H1 (cell line): ENCODE data around the gene EIPR1.

ENCODE experiments used
- BACH1 ChIP-seq: IDR thresholded peaks from 2 replicates; pipeline ENCODE4 v1.6.1; 2012; ENCODE audit warnings: low read length, improper control_type of control experiment
- CEBPB ChIP-seq: IDR thresholded peaks from 2 replicates; pipeline ENCODE4 v1.6.1; 2012; ENCODE audit warnings: low read depth, low read length
- CREB1 ChIP-seq: IDR thresholded peaks from 2 replicates; pipeline ENCODE4 v1.6.1; 2012; ENCODE audit warnings: inconsistent platforms
- EZH2 ChIP-seq: fragments of 200-600 bp; sonication (generic); IDR thresholded peaks from 2 replicates; pipeline ENCODE4 v1.7.1; 2012; ENCODE audit warnings: low read depth, mild to moderate bottlenecking, moderate library complexity, low read length, inconsistent platforms; ENCODE audit not compliant: severe bottlenecking
- RXRA ChIP-seq: IDR thresholded peaks from 2 replicates; pipeline ENCODE4 v1.6.1; 2011; ENCODE audit warnings: low read depth, mild to moderate bottlenecking, low read length, moderate library complexity; ENCODE audit not compliant: insufficient read depth
- SP1 ChIP-seq: IDR thresholded peaks from 2 replicates; pipeline ENCODE4 v1.6.1; 2011; ENCODE audit warnings: low read depth, low read length
- SRF ChIP-seq: IDR thresholded peaks from 2 replicates; pipeline ENCODE4 v1.6.1; 2011; ENCODE audit warnings: mild to moderate bottlenecking, low read depth, low read length, moderate library complexity
- TAF1 ChIP-seq: IDR thresholded peaks from 2 replicates; pipeline ENCODE4 v1.6.1; 2011; ENCODE audit warnings: mild to moderate bottlenecking, low read depth, low read length
- TEAD4 ChIP-seq: IDR thresholded peaks from 2 replicates; pipeline ENCODE4 v1.6.1; 2012; ENCODE audit warnings: low read depth, low read length, inconsistent platforms, mixed read lengths
- TF ChIP-seq, protein P1 (sequence below), 3 experiments: IDR thresholded peaks; 1 replicate in 2 of 3; 2 replicates in 1 of 3; pipeline versions ENCODE4 v1.5.1 to v1.6.1; 2011; ENCODE audit warnings: low read length in 3 of 3, mild to moderate bottlenecking in 3 of 3, inconsistent platforms in 2 of 3, low read depth in 1 of 3, moderate library complexity in 1 of 3; ENCODE audit not compliant: insufficient read depth in 1 of 3; ENCODE audit errors: control extremely low read depth in 1 of 3
- TF ChIP-seq, protein P2 (sequence below): IDR thresholded peaks from 2 replicates; pipeline ENCODE4 v1.6.1; 2012; ENCODE audit warnings: inconsistent platforms

DNA sequence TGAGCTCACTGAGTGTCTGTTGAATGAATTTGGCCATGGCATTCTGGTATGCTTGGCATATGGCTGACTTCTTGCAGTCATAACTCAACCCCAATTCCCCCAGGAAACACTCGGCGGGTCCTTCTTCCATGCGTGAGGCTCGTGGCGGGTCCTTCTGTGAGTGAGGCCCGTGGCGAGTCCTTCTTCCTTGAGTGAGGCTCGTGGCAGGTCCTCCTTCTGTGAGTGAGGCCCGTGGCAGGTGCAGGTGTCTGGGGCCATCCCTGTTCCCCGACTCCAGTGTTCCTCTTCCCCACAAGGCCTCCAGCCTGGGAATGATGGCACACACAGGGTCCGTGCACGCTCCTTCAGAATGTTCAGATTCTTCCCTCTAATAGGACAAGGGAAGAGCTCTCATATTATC, 169.0 kb downstream of the EIPR1 start:
- TF ChIP-seq RXRA (no peak), EZH2 (no peak), TAF1 (no peak), CREB1 (no peak), TEAD4 (no peak), BACH1 (no peak), SRF (no peak), CEBPB (no peak), SP1 (no peak)
- TF ChIP-seq, protein P1, sequence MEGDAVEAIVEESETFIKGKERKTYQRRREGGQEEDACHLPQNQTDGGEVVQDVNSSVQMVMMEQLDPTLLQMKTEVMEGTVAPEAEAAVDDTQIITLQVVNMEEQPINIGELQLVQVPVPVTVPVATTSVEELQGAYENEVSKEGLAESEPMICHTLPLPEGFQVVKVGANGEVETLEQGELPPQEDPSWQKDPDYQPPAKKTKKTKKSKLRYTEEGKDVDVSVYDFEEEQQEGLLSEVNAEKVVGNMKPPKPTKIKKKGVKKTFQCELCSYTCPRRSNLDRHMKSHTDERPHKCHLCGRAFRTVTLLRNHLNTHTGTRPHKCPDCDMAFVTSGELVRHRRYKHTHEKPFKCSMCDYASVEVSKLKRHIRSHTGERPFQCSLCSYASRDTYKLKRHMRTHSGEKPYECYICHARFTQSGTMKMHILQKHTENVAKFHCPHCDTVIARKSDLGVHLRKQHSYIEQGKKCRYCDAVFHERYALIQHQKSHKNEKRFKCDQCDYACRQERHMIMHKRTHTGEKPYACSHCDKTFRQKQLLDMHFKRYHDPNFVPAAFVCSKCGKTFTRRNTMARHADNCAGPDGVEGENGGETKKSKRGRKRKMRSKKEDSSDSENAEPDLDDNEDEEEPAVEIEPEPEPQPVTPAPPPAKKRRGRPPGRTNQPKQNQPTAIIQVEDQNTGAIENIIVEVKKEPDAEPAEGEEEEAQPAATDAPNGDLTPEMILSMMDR (IDR thresholded peaks at IDR 0.05; ENCODE audit: control extremely low read depth in 1 of 3, insufficient read depth in 1 of 3, low read depth in 1 of 3, low read length in 3 of 3), result no peak
- TF ChIP-seq, protein P2, sequence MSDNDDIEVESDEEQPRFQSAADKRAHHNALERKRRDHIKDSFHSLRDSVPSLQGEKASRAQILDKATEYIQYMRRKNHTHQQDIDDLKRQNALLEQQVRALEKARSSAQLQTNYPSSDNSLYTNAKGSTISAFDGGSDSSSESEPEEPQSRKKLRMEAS, result no peak
